HCT116 (cell line): Measurements from ENCODE around the gene RELB. TPM values are rescaled to one million over a fixed set of nuclear protein-coding genes. Genes with fewer than 3 reads are reported as not detected.

Experiments
- ATAC-seq: fragments of 200-7000 bp; cut with Tn5 transposase; 2 replicates; pipeline ENCODE4 v1.9.1; 2020; ENCODE audit warnings: mild to moderate bottlenecking, moderate library complexity
- Bru-seq: library from RNA; stranded (reverse); fragments of 400-500 nt; gene quantifications from one replicate; lab custom pipeline; 2021; lab: Mats Ljungman, UMichigan
- BruChase-seq, 2 experiments: library from RNA; stranded (reverse); fragments of 400-500 nt; gene quantifications; one replicate each; lab custom pipeline; 2021; lab: Mats Ljungman, UMichigan
- BruUV-seq: library from RNA; stranded (reverse); fragments of 400-500 nt; replicated peaks from 2 replicates; lab custom pipeline; 2021; lab: Mats Ljungman, UMichigan
- CTCF ChIA-PET: fragments of 300-600 bp; sonication (Branson Sonifier 250); formaldehyde crosslinking; loops from one replicate; lab custom pipeline; 2021; ENCODE audit warnings: antibody characterized with exemption; lab: Charles Lee
- POLR2A ChIA-PET: fragments of 300-600, 350-600 bp; sonication (Branson Sonifier 250); formaldehyde crosslinking; loops from one replicate; lab custom pipeline; 2021; ENCODE audit warnings: antibody characterized with exemption; lab: Charles Lee
- RAD21 ChIA-PET, 2 experiments: fragments of 300-600 bp; sonication (Branson Sonifier 250); formaldehyde crosslinking; loops; one replicate each; lab custom pipeline; 2023; ENCODE audit warnings: low total read pairs in 2 of 2; ENCODE audit not compliant: uncharacterized antibody in 2 of 2, unreplicated experiment in 2 of 2, low non-redundant PET in 1 of 2; lab: Charles Lee
- DNase-seq: peaks from one replicate; pipeline ENCODE4 v3.0.0-alpha.2; 2010; ENCODE audit warnings: low read depth, low spot score
- H2AFZ ChIP-seq: fragments of 200-600 bp; shearing (Covaris generic), sonication (generic); 2 replicates; pipeline ENCODE4 v1.6.1; 2017; ENCODE audit warnings: low read depth, mixed run types, mixed read lengths, antibody characterized with exemption, low read length; ENCODE audit not compliant: poor library complexity, severe bottlenecking
- H3K27ac ChIP-seq: 2 replicates; pipeline ENCODE4 v1.5.1; 2012; ENCODE audit warnings: low read depth, low read length
- H3K27me3 ChIP-seq: fragments of 200-600 bp; sonication (generic); 2 replicates; pipeline ENCODE4 v1.6.1; 2016; ENCODE audit warnings: mixed run types, low read length, mixed read lengths; ENCODE audit not compliant: insufficient read depth
- H3K36me3 ChIP-seq, 2 experiments: fragments of 200-500 bp in 1 of 2; fragments of 200-600 bp in 1 of 2; sonication (Bioruptor generic) in 1 of 2; sonication (generic) in 1 of 2; 2 replicates each; pipeline versions ENCODE4 v1.5.1 to v1.6.1; 2014 to 2016; ENCODE audit warnings: low read length in 2 of 2, inconsistent platforms in 1 of 2, mixed read lengths in 1 of 2, mixed run types in 1 of 2; ENCODE audit not compliant: insufficient read depth in 2 of 2, control insufficient read depth in 1 of 2
- H3K4me1 ChIP-seq, 2 experiments: fragments of 200-600 bp in 1 of 2; sonication (generic) in 1 of 2; 2 replicates each; pipeline versions ENCODE4 v1.5.1 to v1.6.1; 2012 to 2017; ENCODE audit warnings: low read length in 2 of 2, inconsistent platforms in 1 of 2, mild to moderate bottlenecking in 1 of 2, mixed read lengths in 1 of 2, mixed run types in 1 of 2, moderate library complexity in 1 of 2; ENCODE audit not compliant: insufficient read depth in 2 of 2, control insufficient read depth in 1 of 2
- H3K4me2 ChIP-seq: fragments of 200-600 bp; sonication (generic); 2 replicates; pipeline ENCODE4 v1.6.1; 2017; ENCODE audit warnings: mixed run types, low read length, mixed read lengths
- H3K4me3 ChIP-seq, 2 experiments: fragments of 200-600 bp in 1 of 2; sonication (generic) in 1 of 2; replicated peaks in 1 of 2; 2 replicates each; pipeline ENCODE4 v1.5.1; 2011 to 2016; ENCODE audit warnings: low read length in 2 of 2, control low read depth in 1 of 2, low read depth in 1 of 2, mild to moderate bottlenecking in 1 of 2, mixed read lengths in 1 of 2, mixed run types in 1 of 2
- H3K79me2 ChIP-seq: fragments of 200-600 bp; sonication (generic); 2 replicates; pipeline ENCODE4 v1.6.1; 2017; ENCODE audit warnings: mild to moderate bottlenecking, mixed run types, low read length, moderate library complexity, mixed read lengths; ENCODE audit not compliant: insufficient read depth
- H3K9ac ChIP-seq: fragments of 200-600 bp; sonication (generic); 2 replicates; pipeline ENCODE4 v1.6.1; 2016; ENCODE audit warnings: low read length, mixed read lengths
- H3K9me2 ChIP-seq: fragments of 200-600 bp; sonication (generic), shearing (Covaris generic); 2 replicates; pipeline ENCODE4 v1.6.1; 2017; ENCODE audit warnings: mixed run types, mild to moderate bottlenecking, moderate library complexity; ENCODE audit not compliant: insufficient read depth
- H3K9me3 ChIP-seq, 2 experiments: fragments of 200-500 bp in 1 of 2; fragments of 200-600 bp in 1 of 2; sonication (Bioruptor generic) in 1 of 2; sonication (generic) in 1 of 2; 2 replicates each; pipeline ENCODE4 v1.6.1; 2014 to 2017; ENCODE audit warnings: low read length in 2 of 2, mixed read lengths in 2 of 2, inconsistent platforms in 1 of 2, low read depth in 1 of 2, mild to moderate bottlenecking in 1 of 2, mixed run types in 1 of 2, moderate library complexity in 1 of 2; ENCODE audit not compliant: control insufficient read depth in 1 of 2, insufficient read depth in 1 of 2
- H4K20me1 ChIP-seq: fragments of 200-600 bp; sonication (generic), shearing (Covaris generic); 2 replicates; pipeline ENCODE4 v1.6.1; 2017; ENCODE audit warnings: mixed run types, mild to moderate bottlenecking, moderate library complexity; ENCODE audit not compliant: insufficient read depth
- ATF3 ChIP-seq: IDR thresholded peaks from 2 replicates; pipeline ENCODE4 v1.6.1; 2012
- CBX3 ChIP-seq: IDR thresholded peaks from 2 replicates; pipeline ENCODE4 v1.6.1; 2012; ENCODE audit warnings: low read depth
- CEBPB ChIP-seq: IDR thresholded peaks from 2 replicates; pipeline ENCODE4 v1.6.1; 2012; ENCODE audit warnings: low read depth
- EGR1 ChIP-seq: IDR thresholded peaks from 2 replicates; pipeline ENCODE4 v1.6.1; 2012; ENCODE audit warnings: low read depth
- ELF1 ChIP-seq: IDR thresholded peaks from 2 replicates; pipeline ENCODE4 v1.6.1; 2012; ENCODE audit warnings: low read depth, borderline replicate concordance
- EZH2 ChIP-seq: fragments of 200-600 bp; sonication (generic); IDR thresholded peaks from 2 replicates; pipeline ENCODE4 v1.6.1; 2017; ENCODE audit warnings: antibody characterized with exemption, mixed run types
- EZH2phosphoT487 ChIP-seq: fragments of 200-600 bp; IDR thresholded peaks from 2 replicates; pipeline ENCODE4 v1.6.1; 2018; ENCODE audit warnings: antibody characterized with exemption, borderline replicate concordance
- FOSL1 ChIP-seq: IDR thresholded peaks from 2 replicates; pipeline ENCODE4 v1.6.1; 2012; ENCODE audit warnings: low read depth
- JUND ChIP-seq: IDR thresholded peaks from 2 replicates; pipeline ENCODE4 v1.6.1; 2012
- MAX ChIP-seq: IDR thresholded peaks from 2 replicates; pipeline ENCODE4 v1.6.1; 2012
- POLR2AphosphoS5 ChIP-seq: IDR thresholded peaks from 2 replicates; pipeline ENCODE4 v1.6.1; 2011; ENCODE audit warnings: mild to moderate bottlenecking, low read depth, low read length, moderate library complexity
- RAD21 ChIP-seq: IDR thresholded peaks from 2 replicates; pipeline ENCODE4 v1.6.1; 2012; ENCODE audit warnings: low read depth, mild to moderate bottlenecking
- REST ChIP-seq: IDR thresholded peaks from 2 replicates; pipeline ENCODE4 v1.6.1; 2012; ENCODE audit warnings: low read depth
- SP1 ChIP-seq: IDR thresholded peaks from 2 replicates; pipeline ENCODE4 v1.6.1; 2012; ENCODE audit warnings: low read depth
- SRF ChIP-seq: IDR thresholded peaks from 2 replicates; pipeline ENCODE4 v1.6.1; 2012; ENCODE audit warnings: low read depth
- TCF7L2 ChIP-seq: IDR thresholded peaks from 2 replicates; pipeline ENCODE4 v1.7.0; 2011; ENCODE audit warnings: borderline replicate concordance, inconsistent platforms; ENCODE audit not compliant: insufficient read depth, insufficient read length; ENCODE audit errors: extremely low read depth
- ZFX ChIP-seq: fragments of 450-650 bp; IDR thresholded peaks from 2 replicates; pipeline ENCODE4 v1.6.1; 2017
- intact Hi-C: fragments of 100-400 bp; cut with micrococcal nuclease; formaldehyde crosslinking; loops from 2 replicates; pipeline ENCODE4 v1.10.0; 2022
- long read RNA-seq: library from polyadenylated mRNA; unstranded; transcript quantifications from one replicate; pipeline ENCODE4 v2.0.0, GENCODE V29; 2021; ENCODE audit not compliant: unreplicated experiment
- polyA plus RNA-seq: library from polyadenylated mRNA; unstranded; fragments of >200 nt; gene quantifications from 2 replicates; pipeline ENCODE4 v1.2.1, GENCODE V29; 2012; ENCODE audit warnings: missing spikeins
- total RNA-seq: library from RNA; stranded (reverse); gene quantifications from one replicate; pipeline ENCODE4 v1.2.1, GENCODE V29; 2021; ENCODE audit not compliant: unreplicated experiment

The RELB gene
- total RNA-seq (12.9 TPM), Bru-seq, nascent RNA (percentile 55 among the genes with signal in this experiment), BruChase-seq, experiment 1, labeled RNA remaining after a 6-hour chase (percentile 58 among the genes with signal in this experiment), BruChase-seq, experiment 2, labeled RNA remaining after a 2-hour chase (percentile 54 among the genes with signal in this experiment)
- polyA plus RNA-seq: 10.0 and 13.2 TPM in 2 replicates
- long read RNA-seq, partial matches to known transcripts: 5 of 9 reads
- long read RNA-seq, other reads (novel, unspliced or antisense): 1 of 9 reads

- Histone ChIP-seq H3K4me1 (peaks cover 12 to 16% of the 10 kb centered on the region in 2 experiments; a peak in 3 of 4 replicates), H3K36me3 (no peaks in the 10 kb centered on the region), H2AFZ (peak within 1 kb of the TSS; percentile 77), H3K27me3 (no peaks in the 10 kb centered on the region), H3K4me2 (peak within 1 kb of the TSS; percentile 82), H3K9me3 (no peaks in the 10 kb centered on the region), H3K9me2 (no peaks in the 10 kb centered on the region), H3K4me3 (peak within 1 kb of the TSS; percentile 67 to 71), H3K9ac (peak within 1 kb of the TSS; percentile 96), H4K20me1 (no peaks in the 10 kb centered on the region)
- BruUV-seq: no TSS peak
- peak; percentile 75 for ATAC-seq
- intact Hi-C loops: no loop called here
- POLR2A ChIA-PET: interaction anchor here (1.0 to 1.4 kb wide), 3 partner anchors 38 to 41 kb away, joined by 3 to 4 read pairs (median 3); partner anchors contain the start of gene CLASRP
- TF ChIP-seq ELF1: no peak
- no peak for TF ChIP-seq RAD21
- TF ChIP-seq CBX3: no peak
- no peak for TF ChIP-seq EZH2
- TF ChIP-seq ZFX: peak; percentile 42; the same call in 1 of the 2 replicates
- TF ChIP-seq EGR1: peak; percentile 90
- TF ChIP-seq SP1: peak; percentile 58; the same call in 1 of the 2 replicates
- no peak for TF ChIP-seq JUND
- TF ChIP-seq SRF: no peak
- TF ChIP-seq CEBPB: no peak
- no peak for TF ChIP-seq ATF3
- peak; percentile 39 for TF ChIP-seq POLR2AphosphoS5
- TF ChIP-seq REST: no peak
- no peak for TF ChIP-seq TCF7L2
- peak; percentile 56 for TF ChIP-seq MAX
- TF ChIP-seq EZH2phosphoT487: no peak
- TF ChIP-seq FOSL1: no peak
- TF ChIP-seq, all 23 proteins: peak for 5
- RAD21 ChIA-PET: no interaction called here
- DNase-seq: peak; percentile 72
- H3K27ac ChIP-seq: peak within 1 kb of the TSS; percentile 76
- H3K79me2 ChIP-seq: no peaks in the 10 kb centered on the region; the same call in 1 of the 2 replicates
- CTCF ChIA-PET: no interaction called here
These were observed at the start of gene RELB for GRCh38 chr19:45001087-45001739. RELB (plus strand) TSS chr19:45001464; CDS start chr19:45001580, 116 bp downstream.
